Natural killer cell (primary cell): ENCODE results near the gene HDAC4. TPM values are rescaled to one million over a fixed set of nuclear protein-coding genes. Genes with fewer than 3 reads are reported as not detected.

Experiments
- ATAC-seq, 3 donors: fragments of 150-1000 bp in 2 of 3; fragments of 200-7000 bp in 1 of 3; cut with Tn5 transposase; 1 replicate in 1 of 3; 2 replicates in 2 of 3; pipeline ENCODE4 v1.10.0; 2021; ENCODE audit warnings: mild to moderate bottlenecking in 2 of 3, moderate library complexity in 2 of 3
- DNase-seq, 2 donors: peaks; one replicate each; pipeline versions ENCODE4 v3.0.0 to v3.0.0-alpha.2; 2013 to 2021; ENCODE audit warnings: mixed read lengths in 1 of 2
- H3K27ac ChIP-seq: one replicate; pipeline ENCODE4 v1.5.1; 2013; ENCODE audit warnings: mild to moderate bottlenecking, low read length
- H3K27me3 ChIP-seq: one replicate; pipeline ENCODE4 v1.6.1; 2013; ENCODE audit warnings: low read length; ENCODE audit not compliant: control insufficient read depth, insufficient read depth
- H3K36me3 ChIP-seq: one replicate; pipeline ENCODE4 v1.6.1; 2013; ENCODE audit warnings: low read length; ENCODE audit not compliant: control insufficient read depth, insufficient read depth
- H3K4me1 ChIP-seq: one replicate; pipeline ENCODE4 v1.6.1; 2013; ENCODE audit warnings: low read length; ENCODE audit not compliant: control insufficient read depth, insufficient read depth
- H3K4me3 ChIP-seq: one replicate; pipeline ENCODE4 v1.5.1; 2013; ENCODE audit warnings: low read length
- H3K9me3 ChIP-seq: one replicate; pipeline ENCODE4 v1.6.1; 2013; ENCODE audit warnings: low read length; ENCODE audit not compliant: control insufficient read depth, insufficient read depth
- H3K27ac Mint-ChIP-seq, 2 donors: one replicate each; pipeline ENCODE4 v1.8.0; 2022; ENCODE audit warnings: mild to moderate bottlenecking in 2 of 2, mixed read lengths in 2 of 2, moderate library complexity in 1 of 2
- H3K27me3 Mint-ChIP-seq, 2 donors: one replicate each; pipeline ENCODE4 v1.8.0; 2022; ENCODE audit warnings: low read depth in 2 of 2, mixed read lengths in 2 of 2
- H3K36me3 Mint-ChIP-seq: one replicate; pipeline ENCODE4 v1.8.0; 2022; ENCODE audit warnings: mixed read lengths
- H3K4me1 Mint-ChIP-seq, 2 donors: one replicate each; pipeline ENCODE4 v1.8.0; 2022; ENCODE audit warnings: mixed read lengths in 2 of 2
- H3K4me3 Mint-ChIP-seq: one replicate; pipeline ENCODE4 v1.8.0; 2022; ENCODE audit warnings: mild to moderate bottlenecking, moderate library complexity, mixed read lengths
- H3K9me3 Mint-ChIP-seq, 2 donors: one replicate each; pipeline ENCODE4 v1.8.0; 2022; ENCODE audit warnings: mixed read lengths in 2 of 2
- WGBS: methylation state at CpG from one replicate; pipeline ENCODE4 v1.1.7; 2013; ENCODE audit warnings: missing lambda C conversion rate; ENCODE audit not compliant: insufficient coverage; 5-methylcytosine and 5-hydroxymethylcytosine counted together
- intact Hi-C: fragments of 100-400 bp; cut with micrococcal nuclease; formaldehyde crosslinking; loops from one replicate; pipeline ENCODE4 v1.14.2; 2022
- total RNA-seq, 4 donors: library from RNA; stranded (reverse); fragments of 120-200 nt in 1 of 4; gene quantifications; one replicate each; pipeline versions ENCODE4 v1.2.3 to v1.2.4, GENCODE V29; 2013 to 2022
- TF ChIP-seq, protein P1 (sequence below): fragments of 200-600 bp; IDR thresholded peaks from one replicate; pipeline ENCODE4 v1.8.0; 2022; ENCODE audit warnings: antibody characterized with exemption

The HDAC4 gene
- total RNA-seq, 3 donors from 2014 or later (not counting 1 experiment from before 2014, with no cell fraction given): 74.9 to 105 (median 100) TPM

- TF ChIP-seq, protein P1, sequence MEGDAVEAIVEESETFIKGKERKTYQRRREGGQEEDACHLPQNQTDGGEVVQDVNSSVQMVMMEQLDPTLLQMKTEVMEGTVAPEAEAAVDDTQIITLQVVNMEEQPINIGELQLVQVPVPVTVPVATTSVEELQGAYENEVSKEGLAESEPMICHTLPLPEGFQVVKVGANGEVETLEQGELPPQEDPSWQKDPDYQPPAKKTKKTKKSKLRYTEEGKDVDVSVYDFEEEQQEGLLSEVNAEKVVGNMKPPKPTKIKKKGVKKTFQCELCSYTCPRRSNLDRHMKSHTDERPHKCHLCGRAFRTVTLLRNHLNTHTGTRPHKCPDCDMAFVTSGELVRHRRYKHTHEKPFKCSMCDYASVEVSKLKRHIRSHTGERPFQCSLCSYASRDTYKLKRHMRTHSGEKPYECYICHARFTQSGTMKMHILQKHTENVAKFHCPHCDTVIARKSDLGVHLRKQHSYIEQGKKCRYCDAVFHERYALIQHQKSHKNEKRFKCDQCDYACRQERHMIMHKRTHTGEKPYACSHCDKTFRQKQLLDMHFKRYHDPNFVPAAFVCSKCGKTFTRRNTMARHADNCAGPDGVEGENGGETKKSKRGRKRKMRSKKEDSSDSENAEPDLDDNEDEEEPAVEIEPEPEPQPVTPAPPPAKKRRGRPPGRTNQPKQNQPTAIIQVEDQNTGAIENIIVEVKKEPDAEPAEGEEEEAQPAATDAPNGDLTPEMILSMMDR: no peak
- Mint-ChIP-seq H3K36me3 (no peaks in the 10 kb centered on the region), H3K4me1 (peaks cover 29 to 44% of the 10 kb centered on the region in 2 donors), H3K27ac (no peak overlapping the region), H3K27me3 (no peaks in the 10 kb centered on the region), H3K9me3 (no peaks in the 10 kb centered on the region), H3K4me3 (no peak overlapping the region)
- no peaks in the 10 kb centered on the region for H3K9me3 ChIP-seq
- ATAC-seq: no peak
- H3K4me3 ChIP-seq: no peak overlapping the region
- WGBS: 98% methylated on average over 8 of the region's 8 CpGs
- no peak overlapping the region for H3K27ac ChIP-seq
- no peaks in the 10 kb centered on the region for H3K36me3 ChIP-seq
- peaks cover 45% of the 10 kb centered on the region for H3K4me1 ChIP-seq
- no peak for DNase-seq
- intact Hi-C loops: no loop called here
- no peaks in the 10 kb centered on the region for H3K27me3 ChIP-seq
Observed at GRCh38 chr2:239307221-239307569, 93.6 kb downstream of the HDAC4 start.

DNA sequence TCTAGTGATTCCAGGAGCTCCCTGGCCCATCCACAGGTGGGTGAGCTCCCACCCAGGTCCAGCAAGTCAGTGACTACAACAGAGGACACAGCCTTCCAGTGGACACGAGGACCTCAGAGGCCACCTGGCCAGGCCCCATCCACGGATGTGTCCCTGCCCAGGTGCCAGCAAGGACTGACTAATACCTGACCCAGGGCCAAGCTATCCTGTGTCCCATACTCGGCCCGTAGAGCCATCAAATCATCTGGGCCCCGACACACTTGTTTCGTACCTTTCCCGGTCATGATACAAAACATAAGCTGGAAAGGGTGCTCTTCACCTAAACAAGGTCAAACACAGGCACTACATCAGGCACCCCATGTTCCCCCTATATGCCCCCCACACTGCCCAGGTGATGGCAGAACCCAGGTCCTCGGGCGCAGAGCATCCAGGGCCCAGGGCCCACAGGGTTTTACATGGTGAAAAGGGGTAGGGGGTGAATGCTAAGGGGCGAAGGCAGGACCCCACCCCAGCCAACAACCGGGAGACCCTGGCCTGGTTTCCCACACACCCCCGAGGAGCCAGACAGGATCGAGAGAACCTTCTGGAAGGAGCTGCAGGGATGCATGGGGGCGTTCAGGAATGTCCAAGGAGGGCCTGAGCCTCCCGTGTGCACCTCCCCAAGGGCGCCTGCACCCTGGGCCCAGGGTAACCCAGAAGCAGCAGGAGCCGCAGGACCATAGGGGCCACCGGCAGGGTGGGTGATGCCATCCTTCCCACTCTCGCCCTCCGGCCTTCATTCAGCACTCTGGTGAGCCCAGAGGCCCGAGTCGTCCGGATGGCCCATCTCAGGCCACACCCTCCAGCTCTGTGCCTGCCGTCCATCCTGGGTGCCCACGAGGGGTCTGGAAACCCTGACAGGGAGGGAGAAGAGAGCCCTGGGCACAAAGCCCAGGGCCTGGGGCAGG is 94.3 kb downstream of the HDAC4 start:
- Histone ChIP-seq H3K9me3 (no peaks in the 10 kb centered on the region), H3K36me3 (no peaks in the 10 kb centered on the region), H3K27ac (no peak overlapping the region), H3K4me1 (peaks cover 38% of the 10 kb centered on the region), H3K27me3 (no peaks in the 10 kb centered on the region), H3K4me3 (no peak overlapping the region)
- no peaks in the 10 kb centered on the region for H3K9me3 Mint-ChIP-seq
- no peak for DNase-seq
- H3K27me3 Mint-ChIP-seq: no peaks in the 10 kb centered on the region
- no peak for ATAC-seq
- WGBS: 97% methylated on average over 25 of the region's 25 CpGs
- intact Hi-C loops: no loop called here
- TF ChIP-seq, protein P1: no peak
- H3K4me3 Mint-ChIP-seq: no peak overlapping the region
- H3K4me1 Mint-ChIP-seq: peaks cover 28 to 39% of the 10 kb centered on the region in 2 donors
- H3K36me3 Mint-ChIP-seq: no peaks in the 10 kb centered on the region
- peak overlapping the region in 1 of 2 donors; percentile 12 for H3K27ac Mint-ChIP-seq

DNA sequence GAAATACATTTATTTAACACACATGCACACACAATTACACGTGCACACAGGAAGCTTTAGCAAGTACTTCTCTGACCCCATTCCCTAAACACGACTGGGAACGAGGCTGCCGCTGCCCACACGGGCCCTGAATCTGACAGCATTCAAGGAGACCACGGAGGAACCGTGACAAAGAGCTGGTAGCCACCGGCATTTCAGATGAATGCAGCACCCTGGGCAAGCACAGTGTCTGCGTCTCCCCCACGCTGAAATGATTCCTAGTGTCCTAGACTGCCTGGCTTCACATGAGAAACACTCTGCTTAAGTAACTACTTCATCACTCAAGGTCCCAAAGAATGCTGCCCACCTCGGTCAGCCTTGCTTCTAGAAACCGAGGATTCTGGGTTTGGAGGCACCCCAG is 95.0 kb downstream of the HDAC4 start:
- TF ChIP-seq, protein P1: no peak
- 93% methylated on average over 12 of the region's 12 CpGs for WGBS
- no peak for ATAC-seq
- H3K27me3 Mint-ChIP-seq: no peaks in the 10 kb centered on the region
- intact Hi-C loops: no loop called here
- no peaks in the 10 kb centered on the region for H3K27me3 ChIP-seq
- H3K9me3 ChIP-seq: no peaks in the 10 kb centered on the region
- no peak overlapping the region for H3K27ac ChIP-seq
- no peak overlapping the region for H3K4me3 ChIP-seq
- H3K4me1 ChIP-seq: peaks cover 32% of the 10 kb centered on the region
- no peak overlapping the region for H3K4me3 Mint-ChIP-seq
- no peaks in the 10 kb centered on the region for H3K36me3 Mint-ChIP-seq
- no peak for DNase-seq
- H3K9me3 Mint-ChIP-seq: no peaks in the 10 kb centered on the region
- no peaks in the 10 kb centered on the region for H3K36me3 ChIP-seq
- peak overlapping the region in 1 of 2 donors; percentile 12 for H3K27ac Mint-ChIP-seq
- H3K4me1 Mint-ChIP-seq: peaks cover 29 to 41% of the 10 kb centered on the region in 2 donors
